ENCODE results near the gene HIP1.

DNA sequence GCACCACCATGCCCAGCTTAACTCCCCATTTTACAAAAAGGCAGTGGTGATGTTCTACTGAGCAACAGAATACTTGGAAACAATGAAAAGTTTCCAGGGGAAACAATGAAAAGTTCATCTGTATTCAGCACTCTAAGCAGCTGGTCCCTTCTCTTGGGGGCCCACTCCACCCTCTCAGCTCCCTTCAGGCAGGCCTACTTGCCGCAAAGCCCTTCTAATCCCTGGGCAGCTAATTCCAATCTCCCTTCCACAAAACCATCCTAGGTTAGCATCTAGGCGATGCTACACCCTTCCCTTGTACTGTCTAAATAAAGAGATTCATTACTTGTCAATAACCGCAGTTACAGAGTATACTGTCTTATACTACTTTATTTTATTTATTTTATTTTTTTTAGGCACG is 167.5 kb downstream of the HIP1 start:
- no peak for TF ChIP-seq POLR2A (IDR thresholded peaks at IDR 0.05; ENCODE audit: extremely low read depth, insufficient read length)
- TF ChIP-seq, protein P1, sequence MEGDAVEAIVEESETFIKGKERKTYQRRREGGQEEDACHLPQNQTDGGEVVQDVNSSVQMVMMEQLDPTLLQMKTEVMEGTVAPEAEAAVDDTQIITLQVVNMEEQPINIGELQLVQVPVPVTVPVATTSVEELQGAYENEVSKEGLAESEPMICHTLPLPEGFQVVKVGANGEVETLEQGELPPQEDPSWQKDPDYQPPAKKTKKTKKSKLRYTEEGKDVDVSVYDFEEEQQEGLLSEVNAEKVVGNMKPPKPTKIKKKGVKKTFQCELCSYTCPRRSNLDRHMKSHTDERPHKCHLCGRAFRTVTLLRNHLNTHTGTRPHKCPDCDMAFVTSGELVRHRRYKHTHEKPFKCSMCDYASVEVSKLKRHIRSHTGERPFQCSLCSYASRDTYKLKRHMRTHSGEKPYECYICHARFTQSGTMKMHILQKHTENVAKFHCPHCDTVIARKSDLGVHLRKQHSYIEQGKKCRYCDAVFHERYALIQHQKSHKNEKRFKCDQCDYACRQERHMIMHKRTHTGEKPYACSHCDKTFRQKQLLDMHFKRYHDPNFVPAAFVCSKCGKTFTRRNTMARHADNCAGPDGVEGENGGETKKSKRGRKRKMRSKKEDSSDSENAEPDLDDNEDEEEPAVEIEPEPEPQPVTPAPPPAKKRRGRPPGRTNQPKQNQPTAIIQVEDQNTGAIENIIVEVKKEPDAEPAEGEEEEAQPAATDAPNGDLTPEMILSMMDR (IDR thresholded peaks at IDR 0.05; ENCODE audit: low read depth, low read length): no peak
